Esophagus (tissue), 2 donors: ENCODE results near the gene FANCE. TPM values are rescaled to one million over a fixed set of nuclear protein-coding genes. Genes with fewer than 3 reads are reported as not detected.
A peak's percentile ranks its signal among the peaks of the same experiment; 100 is the strongest.

Experiments used
- H3K27ac ChIP-seq, 2 donors: one replicate each; pipeline ENCODE4 v1.5.1; 2013; ENCODE audit warnings: low read depth in 2 of 2, mild to moderate bottlenecking in 2 of 2, inconsistent platforms in 1 of 2, low read length in 1 of 2, moderate library complexity in 1 of 2
- H3K27me3 ChIP-seq, 2 donors: one replicate each; pipeline ENCODE4 v1.6.1; 2013; ENCODE audit warnings: low read length in 2 of 2, control low read depth in 1 of 2, mild to moderate bottlenecking in 1 of 2; ENCODE audit not compliant: insufficient read depth in 2 of 2, control insufficient read depth in 1 of 2
- H3K36me3 ChIP-seq, 2 donors: one replicate each; pipeline ENCODE4 v1.6.1; 2013; ENCODE audit warnings: low read length in 1 of 2; ENCODE audit not compliant: control insufficient read depth in 2 of 2, insufficient read depth in 2 of 2
- H3K4me1 ChIP-seq, 2 donors: one replicate each; pipeline ENCODE4 v1.6.1; 2013; ENCODE audit warnings: low read length in 1 of 2; ENCODE audit not compliant: control insufficient read depth in 2 of 2, insufficient read depth in 2 of 2
- H3K4me3 ChIP-seq, 2 donors: one replicate each; pipeline ENCODE4 v1.5.1; 2013; ENCODE audit warnings: low read length in 2 of 2, mild to moderate bottlenecking in 2 of 2, low read depth in 1 of 2, moderate library complexity in 1 of 2
- H3K9me3 ChIP-seq, 2 donors: one replicate each; pipeline ENCODE4 v1.6.1; 2013; ENCODE audit warnings: mild to moderate bottlenecking in 2 of 2, low read depth in 1 of 2, low read length in 1 of 2, moderate library complexity in 1 of 2; ENCODE audit not compliant: control insufficient read depth in 2 of 2, insufficient read depth in 1 of 2
- WGBS, 2 donors: extraction: QIAGEN DNeasy Blood & Tissue Kit; methylation state at CpG; one replicate each; pipeline ENCODE4 v1.1.7; 2013; 5-methylcytosine and 5-hydroxymethylcytosine counted together
- polyA plus RNA-seq, 2 donors: library from polyadenylated mRNA; stranded (reverse); fragments of 200-250 nt; gene quantifications; one replicate each; pipeline ENCODE4 v1.2.3, GENCODE V29; 2013
- donor health status: healthy with polysubstance abuse.
- donor health status: Bipolar disorder and iron deficiency.

Gene FANCE
- polyA plus RNA-seq, 2 donors, result 4.6 to 6.3 TPM

- Histone ChIP-seq H3K4me3 (no peak overlapping the region), H3K27ac (no peak overlapping the region), H3K4me1 (peaks cover under 1 to 6% of the 10 kb centered on the region in 2 donors), H3K27me3 (no peaks in the 10 kb centered on the region), H3K36me3 (peaks cover 3 to 45% of the 10 kb centered on the region in 2 donors), H3K9me3 (no peaks in the 10 kb centered on the region)
- WGBS, 2 donors, result 90 to 94% methylated on average over 6 of the region's 6 CpGs
Observed at GRCh38 chr6:35413911-35414310, 38.2 kb upstream of the FANCE start.

- Histone ChIP-seq H3K27me3 (no peaks in the 10 kb centered on the region), H3K27ac (peak overlapping the region in 1 of 2 donors; percentile 47), H3K4me1 (peaks cover 2 to 6% of the 10 kb centered on the region in 2 donors), H3K9me3 (no peaks in the 10 kb centered on the region), H3K36me3 (peaks cover 3 to 50% of the 10 kb centered on the region in 2 donors), H3K4me3 (no peak overlapping the region)
- WGBS, 2 donors, result 41 to 46% methylated on average over 7 of the region's 7 CpGs
Observed at GRCh38 chr6:35415065-35415891, 36.9 kb upstream of the FANCE start.

GRCh38 chr6:35417979-35418661 lies 34.0 kb upstream of the FANCE start:
- Histone ChIP-seq H3K4me3 (no peak overlapping the region), H3K27ac (no peak overlapping the region), H3K4me1 (peaks cover 2 to 3% of the 10 kb centered on the region in 2 donors), H3K36me3 (peaks cover 6 to 41% of the 10 kb centered on the region in 2 donors), H3K9me3 (no peaks in the 10 kb centered on the region), H3K27me3 (no peaks in the 10 kb centered on the region)
- WGBS, 2 donors, result 81 to 82% methylated on average over 14 of the region's 14 CpGs

- H3K36me3 ChIP-seq, result peaks cover 11 to 45% of the 10 kb centered on the region in 2 donors
- no peak overlapping the region for H3K27ac ChIP-seq
- peaks cover 2 to 3% of the 10 kb centered on the region in 2 donors for H3K4me1 ChIP-seq
- no peak overlapping the region for H3K4me3 ChIP-seq
- no peaks in the 10 kb centered on the region for H3K27me3 ChIP-seq
- H3K9me3 ChIP-seq, result no peaks in the 10 kb centered on the region
- 73 to 76% methylated on average over 5 of the region's 5 CpGs for WGBS, 2 donors
Observed at GRCh38 chr6:35419417-35419816, 32.7 kb upstream of the FANCE start.

- peaks cover 14 to 47% of the 10 kb centered on the region in 2 donors for H3K36me3 ChIP-seq
- peaks cover 2% of the 10 kb centered on the region in 2 donors for H3K4me1 ChIP-seq
- H3K27me3 ChIP-seq, result no peaks in the 10 kb centered on the region
- H3K4me3 ChIP-seq, result no peak overlapping the region
- no peaks in the 10 kb centered on the region for H3K9me3 ChIP-seq
- WGBS, 2 donors, result 95 to 97% methylated on average over 14 of the region's 14 CpGs
- no peak overlapping the region for H3K27ac ChIP-seq
Observed at GRCh38 chr6:35419961-35420360, 32.2 kb upstream of the FANCE start.

GRCh38 chr6:35425284-35425683 lies 26.9 kb upstream of the FANCE start:
- Histone ChIP-seq H3K27me3 (no peaks in the 10 kb centered on the region), H3K4me3 (no peak overlapping the region), H3K36me3 (peaks cover 21 to 45% of the 10 kb centered on the region in 2 donors), H3K9me3 (peaks cover 10 to 11% of the 10 kb centered on the region in 2 donors), H3K27ac (no peak overlapping the region), H3K4me1 (no peaks in the 10 kb centered on the region)
- 56 to 74% methylated on average over 3 of the region's 3 CpGs for WGBS, 2 donors

GRCh38 chr6:35426074-35426473 lies 26.1 kb upstream of the FANCE start:
- no peaks in the 10 kb centered on the region for H3K4me1 ChIP-seq
- peaks cover 10 to 11% of the 10 kb centered on the region in 2 donors for H3K9me3 ChIP-seq
- WGBS, 2 donors, result 78 to 82% methylated on average over 8 of the region's 8 CpGs
- H3K4me3 ChIP-seq, result no peak overlapping the region
- H3K27me3 ChIP-seq, result no peaks in the 10 kb centered on the region
- H3K27ac ChIP-seq, result no peak overlapping the region
- H3K36me3 ChIP-seq, result peaks cover 21 to 44% of the 10 kb centered on the region in 2 donors

GRCh38 chr6:35427435-35427834 lies 24.7 kb upstream of the FANCE start:
- Histone ChIP-seq H3K27me3 (no peaks in the 10 kb centered on the region), H3K27ac (no peak overlapping the region), H3K4me1 (no peaks in the 10 kb centered on the region), H3K36me3 (peaks cover 17 to 34% of the 10 kb centered on the region in 2 donors), H3K9me3 (peaks cover 10 to 11% of the 10 kb centered on the region in 2 donors), H3K4me3 (no peak overlapping the region)
- WGBS, 2 donors, result 93% methylated on average over 5 of the region's 5 CpGs

- no peak overlapping the region for H3K4me3 ChIP-seq
- no peaks in the 10 kb centered on the region for H3K4me1 ChIP-seq
- H3K27me3 ChIP-seq, result no peaks in the 10 kb centered on the region
- peaks cover 15 to 33% of the 10 kb centered on the region in 2 donors for H3K36me3 ChIP-seq
- H3K27ac ChIP-seq, result no peak overlapping the region
- H3K9me3 ChIP-seq, result peaks cover 10 to 11% of the 10 kb centered on the region in 2 donors
- 70 to 76% methylated on average over 9 of the region's 9 CpGs for WGBS, 2 donors
Observed at GRCh38 chr6:35427851-35428321, 24.3 kb upstream of the FANCE start.
